Endothelial cell of umbilical vein (primary cell): Measurements from ENCODE around the gene USH2A. TPM values are rescaled to one million over a fixed set of nuclear protein-coding genes. Genes with fewer than 3 reads are reported as not detected.

Source experiments
- BruUV-seq: library from RNA; stranded (reverse); fragments of 400-500 nt; replicated peaks from 2 replicates; lab custom pipeline; 2021; lab: Mats Ljungman, UMichigan
- CTCF ChIA-PET: fragments of 300-600, 350-600 bp; sonication (Branson Sonifier 250); formaldehyde crosslinking; loops from one replicate; lab custom pipeline; 2021; ENCODE audit warnings: antibody characterized with exemption, inconsistent platforms; lab: Charles Lee
- POLR2A ChIA-PET: fragments of 300-600, 350-600 bp; sonication (Branson Sonifier 250); formaldehyde crosslinking; loops from one replicate; lab custom pipeline; 2021; ENCODE audit warnings: antibody characterized with exemption, inconsistent platforms; lab: Charles Lee
- DNase-seq: peaks from one replicate; pipeline ENCODE4 v3.0.0-alpha.2; 2011; ENCODE audit warnings: low read depth, low spot score
- FAIRE-seq: peaks from 2 replicates; lab custom pipeline; 2011; peaks lifted over from hg19 to GRCh38; lab: Jason Lieb, UNC
- H2AFZ ChIP-seq: 2 replicates; pipeline ENCODE4 v1.6.0; 2012; ENCODE audit warnings: low read depth, low read length, control low read depth, inconsistent platforms
- H3K27ac ChIP-seq: 2 replicates; pipeline ENCODE4 v1.5.1; 2011; ENCODE audit warnings: low read depth, mild to moderate bottlenecking, control low read depth, low read length, moderate library complexity; ENCODE audit not compliant: insufficient read depth
- H3K27me3 ChIP-seq, 2 experiments: 2 replicates each; pipeline versions ENCODE4 v1.6.0 to v1.6.1; 2011; ENCODE audit warnings: low read length in 2 of 2, mixed read lengths in 1 of 2; ENCODE audit not compliant: control insufficient read depth in 2 of 2, insufficient read depth in 2 of 2
- H3K36me3 ChIP-seq, 2 experiments: 2 replicates in 1 of 2; 3 replicates in 1 of 2; pipeline ENCODE4 v1.5.1; 2011; ENCODE audit warnings: low read length in 2 of 2, mild to moderate bottlenecking in 1 of 2, moderate library complexity in 1 of 2; ENCODE audit not compliant: control insufficient read depth in 2 of 2, insufficient read depth in 2 of 2; ENCODE audit errors: extremely low read depth in 1 of 2
- H3K4me1 ChIP-seq: 3 replicates; pipeline ENCODE4 v1.5.1; 2011; ENCODE audit warnings: mild to moderate bottlenecking, low read length; ENCODE audit not compliant: control insufficient read depth, insufficient read depth; ENCODE audit errors: extremely low read depth
- H3K4me2 ChIP-seq: 2 replicates; pipeline ENCODE4 v1.6.1; 2011; ENCODE audit warnings: low read length, control low read depth, mixed read lengths; ENCODE audit not compliant: insufficient read depth
- H3K4me3 ChIP-seq, 3 experiments: fragments of 200-600 bp in 1 of 3; sonication (generic), shearing (Covaris generic) in 1 of 3; replicated peaks in 1 of 3; 2 replicates each; pipeline ENCODE4 v1.5.1; 2011 to 2016; ENCODE audit warnings: control low read depth in 3 of 3, low read length in 3 of 3, mild to moderate bottlenecking in 2 of 3, inconsistent platforms in 1 of 3, low read depth in 1 of 3, moderate library complexity in 1 of 3; ENCODE audit not compliant: insufficient read depth in 1 of 3
- H3K79me2 ChIP-seq: 2 replicates; pipeline ENCODE4 v1.6.0; 2012; ENCODE audit warnings: low read length, inconsistent platforms; ENCODE audit not compliant: control insufficient read depth, insufficient read depth
- H3K9ac ChIP-seq: replicated peaks from 2 replicates; pipeline ENCODE3; 2011; ENCODE audit warnings: low read length, control low read depth; ENCODE audit not compliant: insufficient read depth; ENCODE audit errors: extremely low read depth
- H3K9me1 ChIP-seq: replicated peaks from 3 replicates; pipeline ENCODE4 v1.6.0; 2011; ENCODE audit warnings: mild to moderate bottlenecking, low read length; ENCODE audit not compliant: control insufficient read depth, insufficient read depth; ENCODE audit errors: extremely low read depth
- H3K9me3 ChIP-seq: replicated peaks from 2 replicates; pipeline ENCODE4 v1.5.1; 2012; ENCODE audit warnings: low read length, inconsistent platforms; ENCODE audit not compliant: control insufficient read depth, insufficient read depth
- H4K20me1 ChIP-seq: replicated peaks from 2 replicates; pipeline ENCODE3; 2011; ENCODE audit warnings: mild to moderate bottlenecking, low read length; ENCODE audit not compliant: control insufficient read depth, insufficient read depth; ENCODE audit errors: extremely low read depth
- EZH2 ChIP-seq: IDR thresholded peaks from 2 replicates; pipeline ENCODE4 v1.6.1; 2012; ENCODE audit warnings: borderline replicate concordance, low read depth, mild to moderate bottlenecking, moderate library complexity, low read length, inconsistent platforms; ENCODE audit not compliant: severe bottlenecking
- FOS ChIP-seq: IDR thresholded peaks from 2 replicates; pipeline ENCODE4 v1.6.1; 2011; ENCODE audit warnings: mild to moderate bottlenecking, low read length, moderate library complexity, borderline replicate concordance; ENCODE audit not compliant: insufficient read depth
- GATA2 ChIP-seq: IDR thresholded peaks from 2 replicates; pipeline ENCODE4 v1.7.0; 2011; ENCODE audit warnings: low read depth, mild to moderate bottlenecking, moderate library complexity, mixed read lengths, low read length; ENCODE audit not compliant: insufficient read length, insufficient read depth
- JUN ChIP-seq: IDR thresholded peaks from 2 replicates; pipeline ENCODE4 v1.6.1; 2011; ENCODE audit warnings: borderline replicate concordance, low read depth; ENCODE audit not compliant: insufficient read length, insufficient read depth
- MYC ChIP-seq: IDR thresholded peaks from one replicate; pipeline ENCODE4 v1.6.1; 2011; ENCODE audit warnings: mild to moderate bottlenecking, low read depth, low read length
- POLR2A ChIP-seq: IDR thresholded peaks from 2 replicates; pipeline ENCODE4 v1.6.1; 2012; ENCODE audit warnings: low read depth, mild to moderate bottlenecking, control low read depth, low read length
- POLR2AphosphoS5 ChIP-seq: IDR thresholded peaks from 2 replicates; pipeline ENCODE4 v1.6.1; 2012; ENCODE audit warnings: low read depth, mild to moderate bottlenecking, control low read depth, low read length, moderate library complexity; ENCODE audit not compliant: insufficient read depth
- dilution Hi-C: fragments of 300-500 bp; cut with MboI; formaldehyde crosslinking; loops from one replicate; pipeline ENCODE4 v1.15.0; 2019; ENCODE audit warnings: low sequenced_read_pairs; ENCODE audit not compliant: extremely low pct_ligation_motif_present
- intact Hi-C: fragments of 100-400 bp; cut with micrococcal nuclease; formaldehyde crosslinking; loops from one replicate; pipeline ENCODE4 v1.10.0; 2022
- polyA plus RNA-seq, 4 experiments: library from polyadenylated mRNA; depleted of rRNA in 3 of 4; stranded (reverse) in 3 of 4; unstranded in 1 of 4; fragments of >200 nt; gene quantifications; 2 replicates each; pipeline versions ENCODE4 v1.2.1 to v1.2.3, GENCODE V29; 2011 to 2012; ENCODE audit warnings: missing spikeins in 1 of 4
- total RNA-seq: library from RNA; stranded (reverse); gene quantifications from 2 replicates; pipeline ENCODE4 v1.2.3, GENCODE V29; 2021
- TF ChIP-seq, protein P1 (sequence below), 2 donors: IDR thresholded peaks; 1 replicate in 1 of 2; 2 replicates in 1 of 2; pipeline ENCODE4 v1.5.1; 2011; ENCODE audit warnings: low read length in 2 of 2, mild to moderate bottlenecking in 2 of 2, moderate library complexity in 2 of 2, control low read depth in 1 of 2, inconsistent platforms in 1 of 2, low read depth in 1 of 2; ENCODE audit not compliant: insufficient read depth in 1 of 2; ENCODE audit errors: extremely low read depth in 1 of 2
- TF ChIP-seq, protein P2 (sequence below): IDR thresholded peaks from 2 replicates; pipeline ENCODE4 v1.6.1; 2011; ENCODE audit not compliant: insufficient read depth, insufficient read length

USH2A gene
- total and polyA plus RNA-seq, 2 donors (not counting 3 experiments of a cell fraction or from before 2014, with no cell fraction given), result not detected

DNA sequence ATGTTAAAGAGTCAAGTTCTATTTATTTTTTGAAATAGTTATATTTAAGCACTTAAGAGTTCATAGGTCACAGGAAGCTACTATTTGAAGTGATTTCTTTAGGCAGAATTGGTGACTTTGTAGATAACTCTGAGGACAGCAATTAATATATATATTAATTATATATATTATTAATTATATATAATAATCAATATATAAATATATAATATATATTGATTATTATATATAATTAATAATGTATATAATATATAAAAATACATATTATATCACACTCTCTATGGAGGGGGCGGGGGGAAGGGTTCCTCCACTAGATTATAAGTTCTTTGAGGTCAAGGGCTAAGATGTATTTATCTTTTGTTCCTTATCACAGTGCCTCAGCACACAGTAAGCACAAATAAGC, 547.5 kb downstream of the USH2A start:
- no peaks in the 10 kb centered on the region for H3K27me3 ChIP-seq
- H3K27ac ChIP-seq, result no peak overlapping the region
- dilution Hi-C loops, result no loop called here
- no peak overlapping the region for H3K4me3 ChIP-seq
- H3K36me3 ChIP-seq, result no peaks in the 10 kb centered on the region
- no peak overlapping the region for H3K4me2 ChIP-seq
- no peaks in the 10 kb centered on the region for H3K4me1 ChIP-seq
- H4K20me1 ChIP-seq, result no peaks in the 10 kb centered on the region
- TF ChIP-seq EZH2, result no peak
- TF ChIP-seq, protein P1, sequence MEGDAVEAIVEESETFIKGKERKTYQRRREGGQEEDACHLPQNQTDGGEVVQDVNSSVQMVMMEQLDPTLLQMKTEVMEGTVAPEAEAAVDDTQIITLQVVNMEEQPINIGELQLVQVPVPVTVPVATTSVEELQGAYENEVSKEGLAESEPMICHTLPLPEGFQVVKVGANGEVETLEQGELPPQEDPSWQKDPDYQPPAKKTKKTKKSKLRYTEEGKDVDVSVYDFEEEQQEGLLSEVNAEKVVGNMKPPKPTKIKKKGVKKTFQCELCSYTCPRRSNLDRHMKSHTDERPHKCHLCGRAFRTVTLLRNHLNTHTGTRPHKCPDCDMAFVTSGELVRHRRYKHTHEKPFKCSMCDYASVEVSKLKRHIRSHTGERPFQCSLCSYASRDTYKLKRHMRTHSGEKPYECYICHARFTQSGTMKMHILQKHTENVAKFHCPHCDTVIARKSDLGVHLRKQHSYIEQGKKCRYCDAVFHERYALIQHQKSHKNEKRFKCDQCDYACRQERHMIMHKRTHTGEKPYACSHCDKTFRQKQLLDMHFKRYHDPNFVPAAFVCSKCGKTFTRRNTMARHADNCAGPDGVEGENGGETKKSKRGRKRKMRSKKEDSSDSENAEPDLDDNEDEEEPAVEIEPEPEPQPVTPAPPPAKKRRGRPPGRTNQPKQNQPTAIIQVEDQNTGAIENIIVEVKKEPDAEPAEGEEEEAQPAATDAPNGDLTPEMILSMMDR (IDR thresholded peaks at IDR 0.05; ENCODE audit: extremely low read depth in 1 of 2, insufficient read depth in 1 of 2, low read depth in 1 of 2, low read length in 2 of 2), result no peak
- H2AFZ ChIP-seq, result no peak overlapping the region
- H3K79me2 ChIP-seq, result no peaks in the 10 kb centered on the region
- no TSS peak for BruUV-seq
- DNase-seq (no peak), FAIRE-seq (no peak)
- H3K9me1 ChIP-seq, result no peaks in the 10 kb centered on the region
- CTCF ChIA-PET, result interaction anchor here (0.5 kb wide), 1 partner anchor 1954 kb away, joined by 3 read pairs; no protein-coding TSS in a partner anchor
- intact Hi-C loops, result no loop called here
- H3K9ac ChIP-seq, result no peak overlapping the region
- H3K9me3 ChIP-seq, result peaks cover 6% of the 10 kb centered on the region
- POLR2A ChIA-PET, result no interaction called here

DNA sequence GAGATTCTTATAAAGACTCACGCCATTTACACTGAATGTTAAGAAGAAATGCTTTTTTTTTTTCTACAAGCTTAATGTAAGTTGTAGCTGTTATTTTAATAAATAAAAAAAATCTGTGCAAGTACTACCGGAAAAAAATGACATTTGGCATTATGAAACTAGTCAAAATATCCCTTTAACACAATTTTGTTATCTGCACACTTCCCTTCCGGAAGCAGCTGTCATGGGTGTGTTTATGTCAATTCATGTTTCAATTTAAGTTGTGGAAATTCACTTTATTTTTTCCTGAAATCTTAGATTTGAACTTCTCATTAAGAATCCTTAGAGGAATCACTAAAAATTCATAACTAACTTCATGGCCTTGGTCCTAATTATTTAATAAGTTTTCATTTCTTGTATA, 548.0 kb downstream of the USH2A start:
- Histone ChIP-seq H3K36me3 (no peaks in the 10 kb centered on the region), H3K9me1 (no peaks in the 10 kb centered on the region), H3K4me1 (no peaks in the 10 kb centered on the region), H3K27ac (no peak overlapping the region), H3K4me2 (no peak overlapping the region), H3K9me3 (peaks cover 6% of the 10 kb centered on the region), H3K79me2 (no peaks in the 10 kb centered on the region), H3K4me3 (no peak overlapping the region), H2AFZ (no peak overlapping the region), H3K27me3 (no peaks in the 10 kb centered on the region), H4K20me1 (no peaks in the 10 kb centered on the region), H3K9ac (no peak overlapping the region)
- no TSS peak for BruUV-seq
- DNase-seq (no peak), FAIRE-seq (no peak)
- CTCF ChIA-PET, result interaction anchor here (0.5 kb wide), 1 partner anchor 1954 kb away, joined by 3 read pairs; no protein-coding TSS in a partner anchor
- POLR2A ChIA-PET, result no interaction called here
- TF ChIP-seq POLR2AphosphoS5 (no peak), FOS (no peak), EZH2 (no peak), POLR2A (no peak), MYC (no peak), GATA2 (no peak), JUN (no peak)
- TF ChIP-seq, protein P2, sequence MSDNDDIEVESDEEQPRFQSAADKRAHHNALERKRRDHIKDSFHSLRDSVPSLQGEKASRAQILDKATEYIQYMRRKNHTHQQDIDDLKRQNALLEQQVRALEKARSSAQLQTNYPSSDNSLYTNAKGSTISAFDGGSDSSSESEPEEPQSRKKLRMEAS, result no peak
- TF ChIP-seq, protein P1 (IDR thresholded peaks at IDR 0.05; ENCODE audit: extremely low read depth in 1 of 2, insufficient read depth in 1 of 2, low read depth in 1 of 2, low read length in 2 of 2), result no peak
- dilution Hi-C loops (no loop called here), intact Hi-C loops (no loop called here)
